Gastroesophageal sphincter (tissue), 4 donors: ENCODE results near the gene MTCL3.

Experiments used
- ATAC-seq: fragments of 150-250 bp; one replicate; pipeline ENCODE4 v1.9.1; 2016; ENCODE audit warnings: mild to moderate bottlenecking, moderate library complexity
- H3K27ac ChIP-seq, 4 donors: fragments of 200-600 bp; sonication (generic) in 3 of 4; 1 replicate in 3 of 4; 2 replicates in 1 of 4; pipeline ENCODE4 v1.5.1; 2016 to 2019
- H3K27me3 ChIP-seq: fragments of 200-600 bp; sonication (generic); one replicate; pipeline ENCODE4 v1.5.1; 2019
- H3K36me3 ChIP-seq, 2 donors: fragments of 200-600 bp; sonication (generic); one replicate each; pipeline ENCODE4 v1.5.1; 2019; ENCODE audit warnings: control low read depth in 1 of 2
- H3K4me1 ChIP-seq, 3 donors: fragments of 200-600 bp; sonication (generic); 1 replicate in 2 of 3; 2 replicates in 1 of 3; pipeline ENCODE4 v1.5.1; 2016 to 2019; ENCODE audit warnings: control low read depth in 2 of 3
- H3K4me3 ChIP-seq, 2 donors: fragments of 200-600 bp; sonication (generic); one replicate each; pipeline ENCODE4 v1.5.1; 2019; ENCODE audit warnings: mild to moderate bottlenecking in 1 of 2, moderate library complexity in 1 of 2
- H3K9me3 ChIP-seq, 3 donors: fragments of 200-600 bp; sonication (generic); one replicate each; pipeline ENCODE4 v1.5.1; 2017 to 2019; ENCODE audit warnings: control low read depth in 2 of 3
- EP300 ChIP-seq: sonication (generic); formaldehyde crosslinking; IDR thresholded peaks from one replicate; pipeline ENCODE4 v1.6.1; 2017; ENCODE audit warnings: antibody characterized with exemption, mild to moderate bottlenecking
- POLR2A ChIP-seq, 2 donors: fragments of 450-650 bp; IDR thresholded peaks; one replicate each; pipeline ENCODE4 v1.6.1; 2017; ENCODE audit warnings: antibody characterized with exemption in 2 of 2, mild to moderate bottlenecking in 2 of 2, moderate library complexity in 1 of 2
- POLR2AphosphoS5 ChIP-seq: sonication (generic); formaldehyde crosslinking; IDR thresholded peaks from one replicate; pipeline ENCODE4 v1.6.1; 2017; ENCODE audit warnings: antibody characterized with exemption
- WGBS, 2 donors: methylation state at CpG; one replicate each; pipeline ENCODE4 v1.1.5; 2018; ENCODE audit warnings: low coverage in 1 of 2; 5-methylcytosine and 5-hydroxymethylcytosine counted together
- TF ChIP-seq, protein P1 (sequence below), 4 experiments: fragments of 200-600 bp in 2 of 4; fragments of 450-650 bp in 2 of 4; sonication (generic) in 1 of 4; IDR thresholded peaks; one replicate each; pipeline ENCODE4 v1.5.1; 2017 to 2019; ENCODE audit warnings: antibody characterized with exemption in 4 of 4, mild to moderate bottlenecking in 2 of 4, moderate library complexity in 2 of 4

Gene MTCL3

GRCh38 chr6:127514179-127514772 lies 4.9 kb downstream of the MTCL3 start:
- no peak for ATAC-seq
- Histone ChIP-seq H3K27me3 (peaks cover 29% of the 10 kb centered on the region), H3K4me1 (peaks cover 0 to 41% (median 24%) of the 10 kb centered on the region in 3 donors), H3K9me3 (no peaks in the 10 kb centered on the region), H3K36me3 (peaks cover 0 to 15% of the 10 kb centered on the region in 2 donors), H3K4me3 (peak overlapping the region; percentile 87 to 92), H3K27ac (peak overlapping the region in 1 of 4 donors; percentile 76)
- TF ChIP-seq POLR2AphosphoS5, result no peak
- TF ChIP-seq EP300, result no peak
- no peak for TF ChIP-seq POLR2A (IDR thresholded peaks at IDR 0.05)
- TF ChIP-seq, protein P1, sequence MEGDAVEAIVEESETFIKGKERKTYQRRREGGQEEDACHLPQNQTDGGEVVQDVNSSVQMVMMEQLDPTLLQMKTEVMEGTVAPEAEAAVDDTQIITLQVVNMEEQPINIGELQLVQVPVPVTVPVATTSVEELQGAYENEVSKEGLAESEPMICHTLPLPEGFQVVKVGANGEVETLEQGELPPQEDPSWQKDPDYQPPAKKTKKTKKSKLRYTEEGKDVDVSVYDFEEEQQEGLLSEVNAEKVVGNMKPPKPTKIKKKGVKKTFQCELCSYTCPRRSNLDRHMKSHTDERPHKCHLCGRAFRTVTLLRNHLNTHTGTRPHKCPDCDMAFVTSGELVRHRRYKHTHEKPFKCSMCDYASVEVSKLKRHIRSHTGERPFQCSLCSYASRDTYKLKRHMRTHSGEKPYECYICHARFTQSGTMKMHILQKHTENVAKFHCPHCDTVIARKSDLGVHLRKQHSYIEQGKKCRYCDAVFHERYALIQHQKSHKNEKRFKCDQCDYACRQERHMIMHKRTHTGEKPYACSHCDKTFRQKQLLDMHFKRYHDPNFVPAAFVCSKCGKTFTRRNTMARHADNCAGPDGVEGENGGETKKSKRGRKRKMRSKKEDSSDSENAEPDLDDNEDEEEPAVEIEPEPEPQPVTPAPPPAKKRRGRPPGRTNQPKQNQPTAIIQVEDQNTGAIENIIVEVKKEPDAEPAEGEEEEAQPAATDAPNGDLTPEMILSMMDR (IDR thresholded peaks at IDR 0.05), result no peak
- WGBS, 2 donors, result 14 to 63% methylated on average over 1 to 6 of the region's 8 CpGs

DNA sequence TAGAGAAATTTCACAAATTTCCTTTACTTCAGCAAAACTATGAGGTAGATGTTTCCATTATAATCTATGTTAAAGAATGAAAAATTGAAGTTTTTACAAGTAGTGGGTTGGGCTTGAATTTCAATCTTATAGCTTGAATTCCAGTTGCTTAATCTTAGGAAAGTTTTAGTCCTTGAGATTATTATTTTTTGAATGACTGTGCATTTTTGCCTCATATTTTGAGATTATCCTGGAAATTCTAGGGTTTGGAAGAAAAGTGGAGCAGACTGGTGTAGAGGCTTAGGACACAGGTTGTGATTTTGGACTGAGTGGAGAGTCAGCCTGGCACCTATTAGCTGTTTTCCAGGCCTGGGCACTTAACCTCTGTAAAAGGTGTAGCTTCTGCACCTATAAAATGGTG lies 5.7 kb downstream of the MTCL3 start:
- peaks cover 0 to 33% (median 24%) of the 10 kb centered on the region in 3 donors for H3K4me1 ChIP-seq
- H3K36me3 ChIP-seq, result peaks cover 0 to 19% of the 10 kb centered on the region in 2 donors
- H3K9me3 ChIP-seq, result no peaks in the 10 kb centered on the region
- H3K27ac ChIP-seq, result no peak overlapping the region
- no peak for ATAC-seq
- TF ChIP-seq EP300 (no peak), POLR2AphosphoS5 (no peak), POLR2A (IDR thresholded peaks at IDR 0.05) (no peak)
- TF ChIP-seq, protein P1 (IDR thresholded peaks at IDR 0.05), result no peak
- H3K4me3 ChIP-seq, result no peak overlapping the region
- H3K27me3 ChIP-seq, result peaks cover 21% of the 10 kb centered on the region

GRCh38 chr6:127510876-127511275 lies 8.3 kb downstream of the MTCL3 start:
- TF ChIP-seq, protein P1 (IDR thresholded peaks at IDR 0.05), result no peak
- TF ChIP-seq EP300 (no peak), POLR2AphosphoS5 (no peak), POLR2A (IDR thresholded peaks at IDR 0.05) (no peak)
- no peak for ATAC-seq
- peaks cover 0 to 19% of the 10 kb centered on the region in 2 donors for H3K36me3 ChIP-seq
- no peak overlapping the region for H3K27ac ChIP-seq
- peaks cover 0 to 20% (median 13%) of the 10 kb centered on the region in 3 donors for H3K4me1 ChIP-seq
- H3K27me3 ChIP-seq, result peaks cover 4% of the 10 kb centered on the region
- 100% methylated on average over 1 to 2 of the region's 2 CpGs for WGBS, 2 donors
- H3K4me3 ChIP-seq, result no peak overlapping the region
- no peaks in the 10 kb centered on the region for H3K9me3 ChIP-seq

- no peaks in the 10 kb centered on the region for H3K27me3 ChIP-seq
- TF ChIP-seq POLR2A (IDR thresholded peaks at IDR 0.05), result no peak
- TF ChIP-seq, protein P1 (IDR thresholded peaks at IDR 0.05), result no peak
- no peak for TF ChIP-seq POLR2AphosphoS5
- no peak for TF ChIP-seq EP300
- no peak for ATAC-seq
- peaks cover 0 to 19% of the 10 kb centered on the region in 2 donors for H3K36me3 ChIP-seq
- H3K27ac ChIP-seq, result no peak overlapping the region
- no peaks in the 10 kb centered on the region for H3K4me1 ChIP-seq
- 75 to 86% methylated on average over 1 of the region's 1 CpG for WGBS, 2 donors
- no peaks in the 10 kb centered on the region for H3K9me3 ChIP-seq
- H3K4me3 ChIP-seq, result no peak overlapping the region
These were observed 12.2 kb downstream of the MTCL3 start for GRCh38 chr6:127506894-127507293.

GRCh38 chr6:127503022-127503421 lies 16.1 kb downstream of the MTCL3 start:
- no peaks in the 10 kb centered on the region for H3K9me3 ChIP-seq
- WGBS, 2 donors, result 100% methylated on average over 1 to 2 of the region's 3 CpGs
- no peaks in the 10 kb centered on the region for H3K36me3 ChIP-seq
- no peaks in the 10 kb centered on the region for H3K4me1 ChIP-seq
- H3K27me3 ChIP-seq, result no peaks in the 10 kb centered on the region
- H3K4me3 ChIP-seq, result no peak overlapping the region
- no peak for ATAC-seq
- no peak overlapping the region for H3K27ac ChIP-seq
- no peak for TF ChIP-seq EP300
- no peak for TF ChIP-seq POLR2AphosphoS5
- no peak for TF ChIP-seq POLR2A (IDR thresholded peaks at IDR 0.05)
- TF ChIP-seq, protein P1 (IDR thresholded peaks at IDR 0.05), result no peak
